Spleen (tissue), 11 donors: Measurements from ENCODE around the gene NAALADL1. TPM values are rescaled to one million over a fixed set of nuclear protein-coding genes. Genes with fewer than 3 reads are reported as not detected.

Experiments used
- DNase-seq: peaks from one replicate; pipeline ENCODE4 v3.0.0-alpha.2; 2020
- H3K27ac ChIP-seq, 8 donors: fragments of 200-600 bp; sonication (generic) in 7 of 8; 1 replicate in 4 of 8; 2 replicates in 4 of 8; pipeline versions ENCODE4 v1.5.0 to v1.8.0; 2016 to 2021; ENCODE audit warnings: inconsistent platforms in 4 of 8, mild to moderate bottlenecking in 4 of 8, moderate library complexity in 1 of 8
- H3K27me3 ChIP-seq, 7 donors: fragments of 200-600 bp; sonication (generic) in 6 of 7; replicated peaks in 1 of 7; 1 replicate in 4 of 7; 2 replicates in 3 of 7; pipeline versions ENCODE4 v1.5.0 to v1.8.0; 2016 to 2021; ENCODE audit warnings: inconsistent platforms in 3 of 7, mild to moderate bottlenecking in 1 of 7
- H3K36me3 ChIP-seq, 6 donors: fragments of 200-600 bp; sonication (generic) in 5 of 6; 1 replicate in 4 of 6; 2 replicates in 2 of 6; pipeline versions ENCODE4 v1.5.0 to v1.8.0; 2016 to 2021; ENCODE audit warnings: inconsistent platforms in 2 of 6
- H3K4me1 ChIP-seq, 6 donors: fragments of 200-600 bp; sonication (generic) in 5 of 6; 1 replicate in 3 of 6; 2 replicates in 3 of 6; pipeline versions ENCODE4 v1.5.0 to v1.8.0; 2016 to 2021; ENCODE audit warnings: inconsistent platforms in 3 of 6
- H3K4me3 ChIP-seq, 8 donors: fragments of 200-600 bp; sonication (generic) in 7 of 8; 1 replicate in 4 of 8; 2 replicates in 4 of 8; pipeline versions ENCODE4 v1.5.0 to v1.8.0; 2016 to 2021; ENCODE audit warnings: inconsistent platforms in 4 of 8, mild to moderate bottlenecking in 4 of 8, moderate library complexity in 2 of 8
- H3K9me3 ChIP-seq, 8 donors: fragments of 200-600 bp; sonication (generic) in 7 of 8; 1 replicate in 4 of 8; 2 replicates in 4 of 8; pipeline versions ENCODE4 v1.5.0 to v1.8.0; 2016 to 2021; ENCODE audit warnings: inconsistent platforms in 4 of 8
- POLR2A ChIP-seq, 3 donors: fragments of 450-650 bp; IDR thresholded peaks; one replicate each; pipeline ENCODE4 v1.5.1; 2017; ENCODE audit warnings: antibody characterized with exemption in 3 of 3, mild to moderate bottlenecking in 1 of 3
- POLR2AphosphoS5 ChIP-seq, 3 donors: sonication (generic); formaldehyde crosslinking; IDR thresholded peaks; one replicate each; pipeline ENCODE4 v1.5.1; 2017; ENCODE audit warnings: antibody characterized with exemption in 3 of 3
- WGBS, 5 donors: extraction: QIAGEN DNeasy Blood & Tissue Kit in 3 of 5; methylation state at CpG; one replicate each; pipeline versions ENCODE4 v1.1.5 to v1.1.7; 2013 to 2018; 5-methylcytosine and 5-hydroxymethylcytosine counted together
- intact Hi-C: fragments of 100-400 bp; cut with DNase I; formaldehyde crosslinking; loops from one replicate; pipeline ENCODE4 v1.15.0; 2023; ENCODE audit warnings: low total_unique reads
- polyA plus RNA-seq, 3 donors: library from polyadenylated mRNA; stranded (reverse); fragments of 200-250 nt; gene quantifications; one replicate each; pipeline ENCODE4 v1.2.1, GENCODE V29; 2013
- total RNA-seq, 7 donors: library from RNA; depleted of rRNA in 3 of 7; stranded (reverse); fragments of >200 nt in 3 of 7; fragmentation: NEBNext Ultra II Directional in 4 of 7; extraction: Animal tissue kit (Norgen Biotek cat#: 25700) in 4 of 7; gene quantifications; one replicate each; pipeline versions ENCODE4 v1.1.0 to v1.2.1, GENCODE V29; 2016 to 2021
- TF ChIP-seq, protein P1 (sequence below), 11 experiments: fragments of 200-600 bp in 7 of 11; fragments of 450-650 bp in 4 of 11; sonication (generic) in 4 of 11; IDR thresholded peaks in 8 of 11; conservative IDR thresholded peaks in 3 of 11; 1 replicate in 7 of 11; 2 replicates in 4 of 11; pipeline versions ENCODE4 v1.4.0 to v1.8.0; 2016 to 2021; ENCODE audit warnings: antibody characterized with exemption in 11 of 11, inconsistent platforms in 4 of 11, mild to moderate bottlenecking in 1 of 11
- donor health status: healthy with polysubstance abuse.
- donor health status: DM: no; HTN: no; CAD: no; lungs with moderate emphysema.
- donor health status: DM: no; HTN: no; CAD: no.
- donor health status: Bipolar disorder and iron deficiency.
- donor health status: healthy.
- donor health status: DM: no; HTN: no; CAD: no.
- donor health status: DM: yes; HTN: yes; CAD: no.

Gene NAALADL1
- total and polyA plus RNA-seq, 10 donors, result 13.0 to 45.2 (median 20.8) TPM

DNA sequence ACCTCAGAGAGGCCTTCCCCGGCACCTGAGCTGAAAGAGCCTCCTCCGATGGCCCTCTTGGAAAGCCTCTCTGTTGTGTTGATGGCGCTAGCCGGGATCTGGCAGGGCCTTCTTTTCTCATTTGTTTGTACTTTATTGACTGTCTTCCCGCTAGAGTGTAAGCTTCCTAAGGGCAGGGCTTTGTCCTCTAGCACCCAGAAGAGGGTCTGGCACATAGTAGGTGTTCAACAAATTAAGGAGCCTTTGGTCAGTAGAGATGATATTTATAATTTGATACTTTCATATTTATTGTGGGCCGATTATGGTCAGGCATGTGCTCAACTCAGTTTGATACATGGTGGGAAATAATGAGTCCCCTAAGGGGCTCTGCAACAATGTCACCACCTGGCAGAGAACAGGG, 40.4 kb downstream of the NAALADL1 start:
- WGBS, 5 donors, result 94 to 97% (median 96%) methylated on average over 6 of the region's 6 CpGs
- TF ChIP-seq, protein P1, sequence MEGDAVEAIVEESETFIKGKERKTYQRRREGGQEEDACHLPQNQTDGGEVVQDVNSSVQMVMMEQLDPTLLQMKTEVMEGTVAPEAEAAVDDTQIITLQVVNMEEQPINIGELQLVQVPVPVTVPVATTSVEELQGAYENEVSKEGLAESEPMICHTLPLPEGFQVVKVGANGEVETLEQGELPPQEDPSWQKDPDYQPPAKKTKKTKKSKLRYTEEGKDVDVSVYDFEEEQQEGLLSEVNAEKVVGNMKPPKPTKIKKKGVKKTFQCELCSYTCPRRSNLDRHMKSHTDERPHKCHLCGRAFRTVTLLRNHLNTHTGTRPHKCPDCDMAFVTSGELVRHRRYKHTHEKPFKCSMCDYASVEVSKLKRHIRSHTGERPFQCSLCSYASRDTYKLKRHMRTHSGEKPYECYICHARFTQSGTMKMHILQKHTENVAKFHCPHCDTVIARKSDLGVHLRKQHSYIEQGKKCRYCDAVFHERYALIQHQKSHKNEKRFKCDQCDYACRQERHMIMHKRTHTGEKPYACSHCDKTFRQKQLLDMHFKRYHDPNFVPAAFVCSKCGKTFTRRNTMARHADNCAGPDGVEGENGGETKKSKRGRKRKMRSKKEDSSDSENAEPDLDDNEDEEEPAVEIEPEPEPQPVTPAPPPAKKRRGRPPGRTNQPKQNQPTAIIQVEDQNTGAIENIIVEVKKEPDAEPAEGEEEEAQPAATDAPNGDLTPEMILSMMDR (IDR thresholded peaks at IDR 0.05 in 8 of 11, conservative IDR thresholded peaks at IDR 0.05 in 3 of 11), result no peak
- TF ChIP-seq POLR2AphosphoS5 (IDR thresholded peaks at IDR 0.05), result no peak
- no peak for TF ChIP-seq POLR2A (IDR thresholded peaks at IDR 0.05)
- no peak overlapping the region for H3K4me3 ChIP-seq
- no peaks in the 10 kb centered on the region for H3K9me3 ChIP-seq
- no peaks in the 10 kb centered on the region for H3K27me3 ChIP-seq
- peaks cover 11 to 65% (median 26%) of the 10 kb centered on the region in 6 donors for H3K4me1 ChIP-seq
- H3K36me3 ChIP-seq, result peaks cover 0 to 54% (median 38%) of the 10 kb centered on the region in 6 donors
- no peak overlapping the region for H3K27ac ChIP-seq
- no peak for DNase-seq
- intact Hi-C loops, result no loop called here

DNA sequence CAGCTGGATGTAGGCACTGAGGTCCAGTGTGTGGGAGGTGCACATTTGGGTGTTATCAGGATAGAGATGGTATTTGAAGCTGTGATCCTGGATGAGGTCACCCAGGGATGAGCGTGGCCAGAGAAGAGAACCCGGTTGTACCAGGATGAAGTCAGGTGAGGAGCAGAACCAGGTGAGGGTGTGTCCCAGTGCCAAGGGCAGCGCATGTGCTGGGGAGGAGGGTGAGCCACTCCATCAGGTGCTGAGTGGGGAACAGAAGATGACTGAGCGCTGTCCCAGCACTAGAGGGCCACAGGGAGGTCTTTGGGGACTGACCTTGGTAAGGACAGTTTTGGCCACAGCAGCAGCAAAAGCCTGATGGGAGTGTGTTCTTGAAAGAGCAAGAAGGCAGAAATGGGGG, 41.6 kb downstream of the NAALADL1 start:
- no peaks in the 10 kb centered on the region for H3K27me3 ChIP-seq
- peaks cover 0 to 45% (median 31%) of the 10 kb centered on the region in 6 donors for H3K36me3 ChIP-seq
- DNase-seq, result no peak
- H3K4me1 ChIP-seq, result peaks cover 13 to 60% (median 29%) of the 10 kb centered on the region in 6 donors
- no peaks in the 10 kb centered on the region for H3K9me3 ChIP-seq
- WGBS, 5 donors, result 84 to 95% (median 90%) methylated on average over 4 of the region's 4 CpGs
- no peak overlapping the region for H3K27ac ChIP-seq
- H3K4me3 ChIP-seq, result no peak overlapping the region
- TF ChIP-seq, protein P1 (IDR thresholded peaks at IDR 0.05 in 8 of 11, conservative IDR thresholded peaks at IDR 0.05 in 3 of 11), result no peak
- no peak for TF ChIP-seq POLR2A (IDR thresholded peaks at IDR 0.05)
- no peak for TF ChIP-seq POLR2AphosphoS5 (IDR thresholded peaks at IDR 0.05)
- intact Hi-C loops, result no loop called here

DNA sequence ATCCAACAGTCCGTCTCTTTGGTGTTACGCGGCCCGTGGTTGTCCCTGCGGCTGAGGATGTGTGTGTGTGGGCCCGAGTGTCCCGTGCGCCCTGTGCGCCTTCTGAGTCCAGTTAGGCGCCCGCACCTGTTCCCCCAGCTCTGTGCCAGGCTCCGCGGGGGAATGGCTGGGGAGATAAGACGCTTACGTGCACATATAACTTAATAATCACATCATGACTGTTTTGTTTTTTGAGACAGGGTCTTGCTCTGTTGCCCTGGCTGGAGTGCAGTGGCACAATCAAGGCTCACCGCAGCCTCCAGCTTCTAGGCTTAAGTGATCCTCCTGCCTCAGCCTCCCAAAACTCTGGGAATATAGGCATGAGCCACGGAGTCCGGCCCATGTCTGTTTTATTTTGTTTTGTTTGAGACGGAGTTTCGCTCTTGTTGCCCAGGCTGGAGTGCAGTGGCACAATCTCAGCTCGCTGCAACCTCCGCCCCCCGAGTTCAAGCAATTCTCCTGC, 43.6 kb downstream of the NAALADL1 start:
- no peak for DNase-seq
- Histone ChIP-seq H3K36me3 (peaks cover 0 to 26% (median 14%) of the 10 kb centered on the region in 6 donors), H3K27me3 (no peaks in the 10 kb centered on the region), H3K4me3 (peak overlapping the region; percentile 68 to 95 (median 79)), H3K4me1 (peaks cover 13 to 48% (median 29%) of the 10 kb centered on the region in 6 donors), H3K27ac (peak overlapping the region; percentile 96 to 100 (median 99)), H3K9me3 (no peaks in the 10 kb centered on the region)
- 30 to 60% (median 31%) methylated on average over 12 to 23 of the region's 23 CpGs for WGBS, 5 donors
- intact Hi-C loops, result no loop called here
- TF ChIP-seq POLR2AphosphoS5 (IDR thresholded peaks at IDR 0.05) (no peak), POLR2A (IDR thresholded peaks at IDR 0.05) (no peak)
- TF ChIP-seq, protein P1 (IDR thresholded peaks at IDR 0.05 in 8 of 11, conservative IDR thresholded peaks at IDR 0.05 in 3 of 11), result no peak

DNA sequence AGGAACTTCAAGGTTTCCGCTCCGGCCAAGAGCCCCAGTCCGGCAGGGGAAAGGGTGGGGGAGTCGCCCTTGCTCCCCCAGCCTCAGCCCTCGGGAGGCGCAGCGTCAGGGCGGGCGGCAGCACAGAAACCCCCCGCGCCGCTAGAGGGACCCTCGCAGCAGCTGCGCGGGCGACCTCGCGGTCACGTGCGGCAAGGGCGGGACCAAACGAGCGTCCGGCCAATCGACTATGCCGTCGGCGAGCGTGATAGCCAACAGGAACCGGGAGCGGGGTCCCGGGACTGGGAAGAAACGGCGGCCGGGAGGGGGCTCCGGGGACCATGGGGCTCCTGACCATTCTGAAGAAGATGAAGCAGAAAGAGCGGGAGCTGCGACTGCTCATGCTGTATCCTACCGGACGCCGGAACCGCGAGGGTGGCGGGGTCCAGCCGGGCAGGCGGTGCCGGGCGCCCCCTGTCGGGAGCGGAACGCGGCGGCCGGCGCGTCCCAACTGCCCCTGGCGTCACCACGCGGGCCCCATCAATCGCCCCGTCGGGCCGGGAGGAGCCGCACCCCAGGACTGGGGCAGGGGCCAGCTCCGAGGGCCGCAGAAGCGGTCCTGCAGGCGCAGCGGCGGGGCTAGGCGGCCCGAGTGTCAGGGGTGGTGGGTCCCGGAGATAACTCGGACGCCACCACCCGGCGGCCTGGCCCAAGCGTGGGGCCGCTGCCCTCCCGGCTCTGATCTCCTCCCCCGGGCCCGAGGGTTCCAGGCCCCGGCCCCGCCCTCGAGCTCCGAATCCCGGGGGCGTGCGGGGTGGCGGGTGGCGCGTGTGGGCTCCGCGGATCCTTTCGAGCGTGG, 44.2 kb downstream of the NAALADL1 start, which contains the start of gene ARL2:
ARL2 (plus strand) TSS at position 273 of the 838 bp plus-strand sequence; CDS start at position 321, 48 bp downstream.
- DNase-seq, result peak; percentile 96
- peaks cover 0 to 19% (median 10%) of the 10 kb centered on the region in 6 donors for H3K36me3 ChIP-seq
- H3K9me3 ChIP-seq, result no peaks in the 10 kb centered on the region
- peaks cover 13 to 48% (median 29%) of the 10 kb centered on the region in 6 donors for H3K4me1 ChIP-seq
- H3K27ac ChIP-seq, result peak within 1 kb of the TSS; percentile 96 to 100 (median 99)
- H3K4me3 ChIP-seq, result peak within 1 kb of the TSS; percentile 68 to 95 (median 79)
- no peaks in the 10 kb centered on the region for H3K27me3 ChIP-seq
- 0 to 1% (median 0%) methylated on average over 36 to 96 of the region's 96 CpGs for WGBS, 5 donors
- peak in 1 of 3 donors; percentile 18 for TF ChIP-seq POLR2A (IDR thresholded peaks at IDR 0.05)
- TF ChIP-seq POLR2AphosphoS5 (IDR thresholded peaks at IDR 0.05), result peak; percentile 78 to 89 (median 89)
- TF ChIP-seq, protein P1 (IDR thresholded peaks at IDR 0.05 in 8 of 11, conservative IDR thresholded peaks at IDR 0.05 in 3 of 11), result peak; percentile 3 to 95 (median 91)
- intact Hi-C loops, result no loop called here
